Measurements from ENCODE around the gene PTPRR. TPM values are rescaled to one million over a fixed set of nuclear protein-coding genes. Genes with fewer than 3 reads are reported as not detected.

The PTPRR gene
- total and polyA plus RNA-seq, 2 donors (not counting 3 experiments of a cell fraction or from before 2014, with no cell fraction given), result 0.46 to 1.1 TPM

DNA sequence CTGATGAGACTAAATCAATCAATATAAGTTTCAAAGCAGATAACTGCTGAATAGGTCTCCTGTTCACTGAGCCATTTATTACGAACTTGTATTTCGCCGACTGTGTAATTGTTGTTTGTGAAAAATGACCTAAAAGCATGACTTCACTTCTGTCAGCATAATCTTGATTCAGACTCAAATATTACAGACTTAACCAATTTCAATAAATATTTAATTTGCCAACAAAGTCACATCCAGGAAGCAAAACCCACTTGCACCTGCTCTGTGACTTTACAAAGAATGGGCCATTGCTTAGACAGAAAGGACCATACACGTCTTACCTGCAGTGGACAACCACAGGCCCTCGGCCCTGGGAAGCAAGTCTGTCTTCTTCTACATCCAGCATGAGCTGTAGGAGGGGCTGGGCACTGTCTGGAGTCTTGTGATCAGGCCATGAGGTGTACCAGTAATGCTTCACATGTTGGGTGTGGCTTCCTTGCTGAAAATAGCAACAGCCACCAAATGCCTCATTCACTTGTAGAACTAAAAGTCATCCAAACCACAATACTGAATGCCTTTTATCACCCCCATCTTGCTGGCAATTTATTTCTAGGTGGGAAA lies 259.8 kb downstream of the PTPRR start:
- Histone ChIP-seq H3K9ac (replicated peaks; ENCODE audit: extremely low read depth, insufficient read depth, low read length) (peak overlapping the region; percentile 78), H3K36me3 (ENCODE audit: control insufficient read depth in 2 of 2, extremely low read depth in 1 of 2, insufficient read depth in 2 of 2, low read length in 2 of 2) (no peaks in the 10 kb centered on the region), H3K4me3 (replicated peaks in 1 of 3; ENCODE audit: insufficient read depth in 1 of 3, low read depth in 1 of 3, low read length in 3 of 3) (no peak overlapping the region), H3K4me2 (ENCODE audit: insufficient read depth, low read length) (peak overlapping the region; percentile 35), H3K79me2 (ENCODE audit: control insufficient read depth, insufficient read depth, low read length) (no peaks in the 10 kb centered on the region), H3K9me3 (replicated peaks; ENCODE audit: control insufficient read depth, insufficient read depth, low read length) (no peaks in the 10 kb centered on the region), H3K27me3 (ENCODE audit: control insufficient read depth in 2 of 2, insufficient read depth in 2 of 2, low read length in 2 of 2) (no peaks in the 10 kb centered on the region), H3K4me1 (ENCODE audit: control insufficient read depth, extremely low read depth, insufficient read depth, low read length) (peaks cover 40% of the 10 kb centered on the region), H4K20me1 (replicated peaks; ENCODE audit: control insufficient read depth, extremely low read depth, insufficient read depth, low read length) (no peaks in the 10 kb centered on the region), H3K9me1 (replicated peaks; ENCODE audit: control insufficient read depth, extremely low read depth, insufficient read depth, low read length) (no peaks in the 10 kb centered on the region), H2AFZ (ENCODE audit: low read depth, low read length) (peak overlapping the region; percentile 20), H3K27ac (ENCODE audit: insufficient read depth, low read depth, low read length) (peak overlapping the region; percentile 97)
- ChIA-PET CTCF (interaction anchor here (1.2 to 1.7 kb wide), 2 partner anchors 30 to 55 kb away, joined by 3 read pairs; no protein-coding TSS in a partner anchor), POLR2A (no interaction called here)
- BruUV-seq (replicated peaks), result no TSS peak
- FAIRE-seq (no peak), DNase-seq (ENCODE audit: low read depth, low spot score) (peak; percentile 57)
- intact Hi-C loops (cut with micrococcal nuclease) (loop anchor here (1.0 kb wide), 3 partner anchors 11 to 31 kb away; no protein-coding TSS in a partner anchor), dilution Hi-C loops (cut with MboI; ENCODE audit: extremely low pct_ligation_motif_present, low sequenced_read_pairs) (no loop called here)
- TF ChIP-seq, protein P1, sequence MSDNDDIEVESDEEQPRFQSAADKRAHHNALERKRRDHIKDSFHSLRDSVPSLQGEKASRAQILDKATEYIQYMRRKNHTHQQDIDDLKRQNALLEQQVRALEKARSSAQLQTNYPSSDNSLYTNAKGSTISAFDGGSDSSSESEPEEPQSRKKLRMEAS (IDR thresholded peaks at IDR 0.05; ENCODE audit: insufficient read depth, insufficient read length), result no peak
- TF ChIP-seq POLR2AphosphoS5 (IDR thresholded peaks at IDR 0.05; ENCODE audit: insufficient read depth, low read depth, low read length) (no peak), GATA2 (IDR thresholded peaks at IDR 0.05; ENCODE audit: insufficient read depth, insufficient read length, low read depth, low read length) (no peak), EZH2 (IDR thresholded peaks at IDR 0.05; ENCODE audit: borderline replicate concordance, low read depth, low read length, severe bottlenecking) (no peak), MYC (IDR thresholded peaks at IDR 0.05; ENCODE audit: low read depth, low read length) (no peak), CTCF (IDR thresholded peaks at IDR 0.05; ENCODE audit: extremely low read depth in 1 of 2, insufficient read depth in 1 of 2, low read depth in 1 of 2, low read length in 2 of 2) (no peak), FOS (IDR thresholded peaks at IDR 0.05; ENCODE audit: borderline replicate concordance, insufficient read depth, low read length) (no peak), JUN (IDR thresholded peaks at IDR 0.05; ENCODE audit: borderline replicate concordance, insufficient read depth, insufficient read length, low read depth) (no peak), POLR2A (IDR thresholded peaks at IDR 0.05; ENCODE audit: low read depth, low read length) (no peak)
